Adrenal gland (tissue), 12 donors: Measurements from ENCODE around the gene CRELD1. TPM values are rescaled to one million over a fixed set of nuclear protein-coding genes. Genes with fewer than 3 reads are reported as not detected.
A peak's percentile ranks its signal among the peaks of the same experiment; 100 is the strongest.
"Not testable (repeated sequence)": the region's sequence is repeated elsewhere in the genome, so short reads cannot be mapped to it uniquely, and the experiment has no call there.

ENCODE experiments used
- DNase-seq, 7 donors: peaks; one replicate each; pipeline ENCODE4 v3.0.0-alpha.2; 2019 to 2020
- H3K27ac ChIP-seq, 5 donors: fragments of 200-600 bp; sonication (generic) in 4 of 5; 1 replicate in 3 of 5; 2 replicates in 2 of 5; pipeline versions ENCODE4 v1.5.1 to v1.8.0; 2016 to 2020; ENCODE audit warnings: mild to moderate bottlenecking in 1 of 5
- H3K27me3 ChIP-seq: fragments of 200-600 bp; 2 replicates; pipeline ENCODE4 v1.8.0; 2021
- H3K36me3 ChIP-seq, 2 donors: fragments of 200-600 bp; replicated peaks in 1 of 2; 1 replicate in 1 of 2; 2 replicates in 1 of 2; pipeline versions ENCODE4 v1.5.1 to v1.8.0; 2018 to 2022
- H3K4me1 ChIP-seq, 2 donors: fragments of 200-600 bp; replicated peaks in 1 of 2; 1 replicate in 1 of 2; 2 replicates in 1 of 2; pipeline versions ENCODE4 v1.5.1 to v1.8.0; 2018 to 2021
- H3K4me3 ChIP-seq, 4 donors: fragments of 200-600 bp; sonication (generic) in 3 of 4; one replicate each; pipeline ENCODE4 v1.5.1; 2016 to 2018
- H3K9me3 ChIP-seq, 3 donors: fragments of 200-600 bp; sonication (generic) in 1 of 3; replicated peaks in 1 of 3; 1 replicate in 2 of 3; 2 replicates in 1 of 3; pipeline versions ENCODE4 v1.5.1 to v1.8.0; 2016 to 2021
- CTCF ChIP-seq, 6 experiments: fragments of 450-650 bp in 4 of 6; fragments of 200-600 bp in 2 of 6; sonication (generic) in 1 of 6; IDR thresholded peaks; 1 replicate in 5 of 6; 2 replicates in 1 of 6; pipeline versions ENCODE4 v1.5.1 to v1.8.0; 2016 to 2021; ENCODE audit warnings: antibody characterized with exemption in 6 of 6, mild to moderate bottlenecking in 2 of 6, moderate library complexity in 1 of 6
- POLR2A ChIP-seq, 2 donors: fragments of 450-650 bp; IDR thresholded peaks; one replicate each; pipeline ENCODE4 v1.6.1; 2017; ENCODE audit warnings: antibody characterized with exemption in 2 of 2, mild to moderate bottlenecking in 2 of 2, moderate library complexity in 1 of 2
- WGBS, 4 donors: extraction: QIAGEN DNeasy Blood & Tissue Kit in 2 of 4; methylation state at CpG; one replicate each; pipeline versions ENCODE4 v1.1.5 to v1.1.7; 2013 to 2017; 5-methylcytosine and 5-hydroxymethylcytosine counted together
- intact Hi-C, 2 donors: fragments of 100-400 bp; cut with DNase I; formaldehyde crosslinking; loops; one replicate each; pipeline versions ENCODE4 v1.14.1 to v1.15.0; 2022 to 2023
- polyA plus RNA-seq, 3 donors: library from polyadenylated mRNA; stranded (reverse); fragments of 200-250 nt in 2 of 3; fragments of 350-450 nt in 1 of 3; fragmentation: Illumina TruSeq in 1 of 3; extraction: RNeasy Lipid Tissue Mini Kit (QIAGEN cat#74804) in 1 of 3; gene quantifications; one replicate each; pipeline ENCODE4 v1.2.3, GENCODE V29; 2013 to 2014
- total RNA-seq, 9 donors: library from RNA; depleted of rRNA in 4 of 9; stranded (reverse); fragments of >200 nt in 4 of 9; fragments of 120-200 nt in 1 of 9; fragmentation: NEBNext Ultra II Directional in 1 of 9; extraction: Animal tissue kit (Norgen Biotek cat#: 25700) in 1 of 9; gene quantifications; one replicate each; pipeline versions ENCODE4 v1.1.0 to v1.2.4, GENCODE V29; 2013 to 2023
- donor health status: healthy with polysubstance abuse.
- donor health status: Bipolar disorder and iron deficiency.
- donor health status: DM: yes; HTN: yes; CAD: no.
- donor health status: DM: no; HTN: no; CAD: no.
- donor health status: DM: no; HTN: no; CAD: no.
- donor health status: DM: yes; HTN: yes; CAD: no.

CRELD1 gene
- total and polyA plus RNA-seq, 12 donors: 28.8 to 137 (median 47.8) TPM

- WGBS, 4 donors: 10 to 15% (median 10%) methylated on average over 10 to 12 of the region's 12 CpGs
- H3K27ac ChIP-seq: peak overlapping the region; percentile 75 to 98 (median 93)
- H3K4me1 ChIP-seq: peaks cover 19 to 48% of the 10 kb centered on the region in 2 donors
- intact Hi-C loops: no loop called here
- DNase-seq: no peak
- H3K27me3 ChIP-seq: no peaks in the 10 kb centered on the region
- H3K9me3 ChIP-seq: no peaks in the 10 kb centered on the region
- no peak for TF ChIP-seq CTCF (IDR thresholded peaks at IDR 0.05)
- no peak for TF ChIP-seq POLR2A (IDR thresholded peaks at IDR 0.05)
- H3K4me3 ChIP-seq: peak overlapping the region; percentile 70 to 99 (median 90)
- peaks cover 0 to 13% of the 10 kb centered on the region in 2 donors for H3K36me3 ChIP-seq
These were observed 42.5 kb upstream of the CRELD1 start for GRCh38 chr3:9891072-9891622.

GRCh38 chr3:9893739-9894138, 39.9 kb upstream of the CRELD1 start:
- Histone ChIP-seq H3K27me3 (no peaks in the 10 kb centered on the region), H3K4me1 (peaks cover 33 to 56% of the 10 kb centered on the region in 2 donors), H3K4me3 (no peak overlapping the region), H3K27ac (peak overlapping the region in 3 of 5 donors; percentile 20 to 70 (median 39)), H3K36me3 (peaks cover 0 to 13% of the 10 kb centered on the region in 2 donors), H3K9me3 (no peaks in the 10 kb centered on the region)
- DNase-seq: no peak
- TF ChIP-seq CTCF (IDR thresholded peaks at IDR 0.05): no peak
- no peak for TF ChIP-seq POLR2A (IDR thresholded peaks at IDR 0.05)
- intact Hi-C loops: no loop called here
- WGBS, 4 donors: 58 to 74% (median 71%) methylated on average over 1 of the region's 1 CpG

- H3K9me3 ChIP-seq, intact Hi-C loops, H3K27me3 ChIP-seq, H3K4me3 ChIP-seq, H3K27ac ChIP-seq, DNase-seq: not testable (repeated sequence)
- WGBS, 4 donors: 97 to 100% (median 99%) methylated on average over 2 to 3 of the region's 3 CpGs
- Histone ChIP-seq H3K4me1 (peaks cover 22 to 44% of the 10 kb centered on the region in 2 donors), H3K36me3 (peaks cover 0 to 13% of the 10 kb centered on the region in 2 donors)
These were observed 37.9 kb upstream of the CRELD1 start for GRCh38 chr3:9895715-9896114.

GRCh38 chr3:9896755-9897407, 36.8 kb upstream of the CRELD1 start:
- intact Hi-C loops, H3K9me3 ChIP-seq, H3K27me3 ChIP-seq, DNase-seq, H3K4me3 ChIP-seq: not testable (repeated sequence)
- peaks cover 0 to 13% of the 10 kb centered on the region in 2 donors for H3K36me3 ChIP-seq
- peak overlapping the region in 1 of 5 donors; percentile 66 for H3K27ac ChIP-seq
- peaks cover 22 to 35% of the 10 kb centered on the region in 2 donors for H3K4me1 ChIP-seq
- WGBS, 4 donors: 92 to 95% (median 94%) methylated on average over 9 to 10 of the region's 10 CpGs

GRCh38 chr3:9897408-9898372, 35.9 kb upstream of the CRELD1 start:
- Histone ChIP-seq H3K9me3 (no peaks in the 10 kb centered on the region), H3K4me1 (peaks cover 22 to 26% of the 10 kb centered on the region in 2 donors), H3K27ac (peak overlapping the region in 4 of 5 donors; percentile 25 to 75 (median 68)), H3K36me3 (peaks cover 0 to 13% of the 10 kb centered on the region in 2 donors), H3K27me3 (no peaks in the 10 kb centered on the region), H3K4me3 (no peak overlapping the region)
- 37 to 75% (median 54%) methylated on average over 2 to 4 of the region's 4 CpGs for WGBS, 4 donors
- intact Hi-C loops: no loop called here
- TF ChIP-seq CTCF (IDR thresholded peaks at IDR 0.05) (no peak), POLR2A (IDR thresholded peaks at IDR 0.05) (peak in 1 of 2 donors; percentile 23)
- DNase-seq: peak; percentile 43 to 82 (median 76)
